ENCODE measurements around the gene ADGRD2.

The ADGRD2 gene

GRCh38 chr9:124437086-124437485 lies 13.2 kb upstream of the ADGRD2 start:
- DNase-seq = no peak

- no peak for DNase-seq
Measured at GRCh38 chr9:124438091-124438490, 12.2 kb upstream of the ADGRD2 start.

DNA sequence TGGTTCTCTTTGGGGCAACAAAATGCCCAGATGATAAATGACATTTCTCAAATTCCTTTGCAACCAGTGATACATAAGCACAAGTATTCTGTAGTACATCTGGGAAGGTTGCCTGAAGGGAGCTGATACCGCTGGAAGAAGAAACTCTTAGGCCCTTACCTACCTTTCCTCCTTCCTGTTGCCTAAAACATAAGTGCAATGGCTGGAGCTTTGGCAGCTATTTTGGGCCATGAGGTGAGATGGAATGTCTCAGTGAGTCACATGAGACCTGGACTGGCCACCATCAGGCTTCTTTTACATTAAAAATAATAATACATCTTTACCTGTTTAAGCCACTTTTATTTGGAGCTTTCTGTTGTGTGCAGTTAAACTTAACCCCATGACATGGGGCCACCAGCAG lies 11.2 kb upstream of the ADGRD2 start:
- DNase-seq = no peak

DNA sequence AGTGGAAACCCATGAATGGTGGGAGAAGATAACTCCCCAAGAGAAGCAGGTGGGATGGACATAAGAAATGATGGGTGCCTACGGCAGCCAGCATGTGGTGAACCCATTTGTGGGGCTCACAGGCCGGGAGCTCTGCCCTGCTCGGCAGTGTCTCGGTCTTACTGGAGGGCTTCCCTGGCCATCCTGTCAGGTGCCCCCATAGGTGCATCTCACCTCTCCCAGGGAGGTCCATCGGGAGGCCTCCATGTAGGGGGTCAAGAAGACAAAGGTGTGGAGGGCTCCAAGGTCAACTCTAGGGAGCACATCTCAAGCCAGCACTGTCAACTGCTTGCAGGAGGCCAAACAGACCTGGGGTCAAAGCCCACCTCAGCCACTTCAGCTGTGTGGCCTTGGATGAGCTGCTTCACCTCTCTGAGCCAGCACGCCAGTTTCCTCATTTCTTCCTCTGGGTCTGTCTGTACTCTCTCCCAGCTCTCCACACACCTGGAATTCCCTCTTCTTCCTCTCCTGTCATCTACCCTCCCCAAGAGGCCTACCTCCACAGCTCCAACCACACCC lies 10.5 kb upstream of the ADGRD2 start:
- no peak for DNase-seq

DNA sequence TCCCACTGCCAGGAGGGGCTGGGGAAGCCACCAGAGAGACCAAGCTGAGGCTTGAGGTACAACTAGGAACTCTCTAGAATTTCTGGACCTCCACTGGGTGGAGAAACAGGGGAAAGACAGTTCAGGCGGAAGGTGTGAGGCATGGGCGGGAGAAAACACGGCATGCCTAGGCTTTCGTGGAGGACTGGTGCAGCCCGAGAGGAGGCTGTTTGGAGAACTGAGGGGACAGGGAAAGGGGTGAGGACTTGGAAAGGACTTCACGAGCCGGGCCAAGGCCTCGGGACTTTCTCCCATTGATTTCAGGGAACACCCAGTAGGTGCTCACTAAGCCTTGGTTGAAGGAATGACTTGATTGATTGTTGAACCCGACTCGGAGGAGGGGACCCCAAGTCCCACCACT lies 9.5 kb upstream of the ADGRD2 start:
- DNase-seq = no peak

GRCh38 chr9:124441291-124441690 lies 9.0 kb upstream of the ADGRD2 start:
- no peak for DNase-seq

GRCh38 chr9:124442379-124442778 lies 7.9 kb upstream of the ADGRD2 start:
- no peak for DNase-seq

GRCh38 chr9:124442826-124443225 lies 7.4 kb upstream of the ADGRD2 start:
- DNase-seq = no peak

DNA sequence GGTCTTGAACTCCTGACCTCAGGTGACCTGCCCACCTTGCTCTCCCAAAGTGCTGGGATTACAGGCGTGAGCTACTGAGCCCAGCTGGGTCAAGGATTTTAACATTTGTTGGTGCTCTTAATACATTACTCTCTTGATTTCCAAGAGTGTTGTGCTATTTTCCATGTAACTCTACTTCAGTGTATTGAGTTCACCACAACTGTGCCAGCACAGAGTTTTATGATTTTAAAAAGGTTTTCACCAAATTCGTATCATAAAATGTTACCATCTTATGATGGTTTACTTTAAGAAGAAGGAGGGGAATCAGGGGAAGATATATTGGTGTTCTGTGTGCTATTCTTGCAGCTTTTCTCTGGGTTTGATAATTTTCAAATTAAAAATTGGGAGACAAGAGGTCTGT lies 6.6 kb upstream of the ADGRD2 start:
- DNase-seq = no peak

GRCh38 chr9:124444166-124444565 lies 6.1 kb upstream of the ADGRD2 start:
- DNase-seq = no peak

DNA sequence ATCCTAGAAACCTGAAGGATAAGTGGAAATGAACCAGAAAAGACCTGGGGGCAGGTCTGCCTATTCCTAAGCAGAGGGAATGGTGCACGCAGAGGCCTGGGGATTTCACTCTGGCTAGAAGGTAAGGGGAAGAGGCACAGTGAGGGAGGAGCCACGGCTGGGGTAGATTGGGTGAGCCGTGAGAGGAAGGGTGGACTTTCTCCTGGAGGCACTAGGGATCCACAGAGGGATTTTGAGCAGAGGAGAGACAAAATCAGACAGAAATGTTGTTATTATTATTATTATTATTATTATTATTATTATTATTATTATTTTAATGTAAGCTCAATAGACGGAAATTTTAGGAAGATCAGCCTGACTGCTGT lies 3.0 kb upstream of the ADGRD2 start:
- no peak for DNase-seq

DNA sequence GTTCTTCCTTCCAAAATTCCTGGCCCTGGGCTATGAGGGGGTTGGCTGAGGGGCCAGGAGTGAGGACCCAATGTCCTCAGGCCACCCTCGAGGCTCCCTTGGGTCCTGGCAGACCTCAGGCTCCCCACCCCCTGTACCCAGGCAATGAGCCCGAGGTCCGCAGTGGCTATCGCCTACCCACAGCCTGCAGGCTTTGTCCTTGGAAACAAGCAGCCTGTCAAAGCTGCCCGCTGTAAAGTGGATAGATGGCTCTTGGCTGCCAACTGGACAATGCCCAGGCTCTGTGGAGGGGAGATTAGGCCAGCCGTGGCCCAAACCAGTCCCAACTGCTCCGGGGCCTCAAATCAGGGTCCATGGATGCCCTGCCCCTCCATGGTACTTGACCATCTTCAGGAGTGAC lies 2.2 kb upstream of the ADGRD2 start:
- no peak for DNase-seq

GRCh38 chr9:124449381-124450151 lies 685 bp upstream of the ADGRD2 start:
- DNase-seq = no peak

- DNase-seq = no peak
Measured at GRCh38 chr9:124450931-124451661, 845 bp downstream of the ADGRD2 start.

DNA sequence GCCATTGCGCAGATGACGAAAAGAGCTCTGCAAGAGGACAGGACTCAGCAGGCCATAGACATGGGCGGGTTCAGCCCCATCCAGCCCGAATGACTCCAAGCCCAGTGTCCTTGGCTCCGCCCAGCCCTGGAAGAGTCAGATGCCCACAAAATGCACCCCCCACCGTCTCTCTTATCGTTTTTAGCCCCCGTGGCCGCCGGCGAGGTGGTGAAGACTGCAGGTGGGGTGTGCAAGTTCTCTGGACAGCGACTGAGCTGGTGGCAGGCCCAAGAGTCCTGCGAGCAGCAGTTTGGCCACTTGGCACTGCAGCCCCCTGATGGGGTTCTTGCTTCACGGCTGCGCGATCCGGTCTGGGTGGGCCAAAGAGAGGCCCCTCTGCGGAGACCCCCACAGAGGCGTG lies 2.1 kb downstream of the ADGRD2 start:
- no peak for DNase-seq

- no peak for DNase-seq
Measured at GRCh38 chr9:124452841-124453585, 2.8 kb downstream of the ADGRD2 start.

DNA sequence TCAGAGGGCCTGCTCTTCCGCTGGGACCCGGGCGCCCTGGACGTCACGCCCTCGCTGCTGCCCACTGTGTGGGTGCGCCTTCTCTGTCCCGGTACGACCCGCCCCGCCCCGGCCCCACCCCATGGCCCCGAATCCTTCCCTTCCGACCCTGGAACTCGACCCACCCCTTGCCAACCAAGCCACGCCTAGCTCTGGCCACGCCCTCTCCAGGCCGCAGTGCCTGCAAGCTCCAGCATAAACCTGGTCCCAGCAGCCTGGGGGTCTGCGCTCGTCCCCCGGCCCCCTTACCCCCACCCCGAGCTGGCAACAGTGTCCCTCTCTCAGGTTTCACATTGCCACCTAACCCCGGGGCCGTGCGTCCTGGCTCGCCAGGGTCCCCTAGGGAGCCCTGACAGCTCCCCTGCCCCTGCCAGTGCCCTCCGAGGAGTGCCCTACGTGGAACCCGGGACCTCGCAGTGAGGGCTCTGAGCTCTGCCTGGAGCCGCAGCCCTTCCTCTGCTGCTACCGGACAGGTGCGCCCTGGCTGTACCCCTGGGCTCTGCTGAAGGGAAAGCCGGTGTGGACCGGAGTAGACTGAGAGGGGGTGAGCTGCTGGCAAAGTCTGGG lies 3.4 kb downstream of the ADGRD2 start:
- no peak for DNase-seq

- no peak for DNase-seq
Measured at GRCh38 chr9:124454296-124454695, 4.0 kb downstream of the ADGRD2 start.

DNA sequence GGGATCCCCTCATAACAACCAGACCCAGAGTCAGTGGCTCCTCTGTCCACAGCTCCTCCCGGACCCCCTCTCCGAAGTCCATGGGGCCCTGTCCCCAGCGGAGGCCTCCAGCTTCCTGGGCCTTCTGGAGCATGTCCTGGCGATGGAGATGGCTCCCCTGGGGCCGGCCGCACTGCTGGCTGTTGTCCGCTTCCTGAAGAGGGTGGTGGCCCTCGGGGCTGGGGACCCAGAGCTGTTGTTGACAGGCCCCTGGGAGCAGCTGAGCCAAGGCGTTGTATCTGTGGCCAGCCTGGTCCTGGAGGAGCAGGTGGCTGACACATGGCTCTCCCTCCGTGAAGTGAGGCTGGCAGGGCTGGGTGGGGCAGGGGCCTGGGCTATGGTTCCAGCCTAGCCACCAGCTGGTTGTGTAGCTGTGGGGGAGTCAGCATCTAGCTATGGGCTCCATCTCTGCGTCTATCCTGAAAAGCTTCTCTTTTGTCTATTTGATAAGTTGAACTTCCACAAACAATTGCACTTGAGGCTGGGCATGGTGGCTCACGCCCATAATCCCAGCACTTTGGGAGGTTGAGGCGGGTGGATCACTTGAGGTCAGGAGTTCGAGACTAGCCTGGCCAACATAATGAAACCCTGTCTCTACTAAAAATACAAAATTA lies 4.7 kb downstream of the ADGRD2 start:
- DNase-seq = no peak

DNA sequence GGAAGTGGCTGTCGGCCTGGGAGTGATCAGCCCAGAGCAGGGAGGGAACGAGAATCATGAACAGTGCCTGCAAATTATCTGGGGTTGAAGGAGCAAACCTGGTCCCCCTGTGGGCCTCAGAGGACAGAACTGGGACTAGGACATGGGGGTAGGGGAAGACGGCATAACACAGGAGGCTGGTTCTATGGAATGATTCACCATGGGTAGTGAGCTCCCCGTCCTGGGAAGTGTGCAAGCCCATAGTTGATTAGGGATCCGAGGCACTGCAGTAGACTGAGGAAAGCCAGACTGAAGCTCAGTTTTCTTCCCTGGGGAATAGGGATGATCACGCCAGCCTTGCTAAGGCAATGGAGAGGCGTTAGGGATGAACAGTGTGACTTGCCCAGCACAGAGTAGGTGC lies 5.6 kb downstream of the ADGRD2 start:
- no peak for DNase-seq

- no peak for DNase-seq
Measured at GRCh38 chr9:124456341-124457078, 6.3 kb downstream of the ADGRD2 start.
